ENCODE measurements around the gene EIF2D.
"Not testable (repeated sequence)": the region's sequence is repeated elsewhere in the genome, so short reads cannot be mapped to it uniquely, and the experiment has no call there.

EIF2D gene

DNA sequence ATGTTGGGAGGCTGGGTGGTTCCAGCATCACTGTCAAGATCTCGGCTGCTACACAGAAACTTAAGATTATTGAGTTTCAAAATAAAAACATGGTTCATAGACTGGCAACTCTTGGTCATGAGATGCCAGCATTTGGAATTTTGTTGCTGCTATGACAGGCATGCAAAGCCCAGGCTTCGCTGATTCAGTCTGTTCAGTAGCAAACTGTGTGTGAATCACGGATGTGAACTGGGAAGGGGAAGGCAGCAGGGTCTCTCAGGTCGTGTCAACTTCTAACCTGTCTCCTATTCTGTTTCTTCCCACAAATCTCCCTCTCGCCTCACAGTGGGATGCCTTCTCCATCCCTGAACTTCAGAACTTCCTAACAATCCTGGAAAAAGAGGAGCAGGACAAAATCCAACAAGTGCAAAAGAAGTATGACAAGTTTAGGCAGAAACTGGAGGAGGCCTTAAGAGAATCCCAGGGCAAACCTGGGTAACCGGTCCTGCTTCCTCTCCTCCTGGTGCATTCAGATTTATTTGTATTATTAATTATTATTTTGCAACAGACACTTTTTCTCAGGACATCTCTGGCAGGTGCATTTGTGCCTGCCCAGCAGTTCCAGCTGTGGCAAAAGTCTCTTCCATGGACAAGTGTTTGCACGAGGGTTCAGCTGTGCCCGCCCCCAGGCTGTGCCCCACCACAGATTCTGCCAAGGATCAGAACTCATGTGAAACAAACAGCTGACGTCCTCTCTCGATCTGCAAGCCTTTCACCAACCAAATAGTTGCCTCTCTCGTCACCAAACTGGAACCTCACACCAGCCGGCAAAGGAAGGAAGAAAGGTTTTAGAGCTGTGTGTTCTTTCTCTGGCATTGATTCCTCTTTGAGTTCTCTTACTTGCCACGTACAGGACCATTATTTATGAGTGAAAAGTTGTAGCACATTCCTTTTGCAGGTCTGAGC, 25.5 kb downstream of the EIF2D start:
- DNase-seq, result no peak

DNA sequence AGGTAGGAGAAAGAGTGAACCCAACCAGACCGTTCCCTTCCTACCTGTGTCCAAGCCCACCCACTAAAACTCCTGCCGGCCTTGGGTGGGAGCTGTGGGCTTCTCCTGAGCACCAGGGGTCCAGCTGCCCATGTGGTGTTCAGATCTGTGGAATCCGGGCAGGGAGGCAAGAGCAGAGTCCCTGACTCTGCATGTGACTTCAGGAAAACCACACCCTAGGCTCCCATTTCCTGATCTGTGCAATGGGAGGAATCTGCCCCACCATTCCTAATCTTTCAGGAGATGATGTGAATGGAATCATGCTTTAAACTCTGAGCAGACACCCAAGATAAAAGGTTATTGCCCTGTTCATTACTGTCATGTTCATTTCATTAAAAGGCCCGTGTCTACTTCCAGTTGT, 27.6 kb downstream of the EIF2D start:
- DNase-seq, result no peak

DNA sequence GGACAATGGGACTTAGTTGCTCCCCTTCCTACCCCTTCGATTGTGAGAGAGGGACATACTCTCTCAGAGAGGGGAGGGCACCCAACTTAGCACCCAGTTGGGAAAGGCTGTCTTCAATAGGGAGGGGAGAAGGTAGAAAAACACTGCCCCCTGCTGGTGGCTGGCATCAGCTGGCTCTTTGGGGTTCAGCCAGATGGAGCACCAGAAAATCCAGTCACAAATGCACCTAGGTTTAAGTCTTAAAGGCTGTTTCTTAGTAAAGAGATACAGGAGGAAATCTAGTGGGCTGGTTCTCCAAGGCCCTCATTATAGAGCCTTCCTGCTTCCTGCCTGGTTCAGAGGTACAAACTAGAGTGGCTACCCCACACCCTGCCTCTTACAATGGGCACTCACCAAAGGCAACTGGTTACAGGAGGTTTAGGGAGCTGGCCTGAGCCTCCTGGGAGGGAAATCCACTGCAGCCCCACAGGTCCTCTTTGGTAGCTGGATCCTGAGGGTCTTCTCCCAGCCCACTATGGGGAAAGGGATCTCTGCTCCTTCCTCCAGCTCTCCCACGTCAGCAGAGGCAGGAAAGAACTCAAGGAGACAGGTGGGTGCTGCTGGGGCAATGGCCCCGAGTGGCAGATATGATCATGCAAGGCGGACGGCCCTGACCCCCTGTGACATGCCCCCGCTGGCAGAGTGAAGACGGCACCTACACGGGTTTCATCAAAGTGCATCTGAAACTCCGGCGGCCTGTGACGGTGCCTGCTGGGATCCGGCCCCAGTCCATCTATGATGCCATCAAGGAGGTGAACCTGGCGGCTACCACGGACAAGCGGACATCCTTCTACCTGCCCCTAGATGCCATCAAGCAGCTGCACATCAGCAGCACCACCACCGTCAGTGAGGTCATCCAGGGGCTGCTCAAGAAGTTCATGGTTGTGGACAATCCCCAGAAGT, 28.3 kb downstream of the EIF2D start:
- peak; percentile 88 for DNase-seq

DNA sequence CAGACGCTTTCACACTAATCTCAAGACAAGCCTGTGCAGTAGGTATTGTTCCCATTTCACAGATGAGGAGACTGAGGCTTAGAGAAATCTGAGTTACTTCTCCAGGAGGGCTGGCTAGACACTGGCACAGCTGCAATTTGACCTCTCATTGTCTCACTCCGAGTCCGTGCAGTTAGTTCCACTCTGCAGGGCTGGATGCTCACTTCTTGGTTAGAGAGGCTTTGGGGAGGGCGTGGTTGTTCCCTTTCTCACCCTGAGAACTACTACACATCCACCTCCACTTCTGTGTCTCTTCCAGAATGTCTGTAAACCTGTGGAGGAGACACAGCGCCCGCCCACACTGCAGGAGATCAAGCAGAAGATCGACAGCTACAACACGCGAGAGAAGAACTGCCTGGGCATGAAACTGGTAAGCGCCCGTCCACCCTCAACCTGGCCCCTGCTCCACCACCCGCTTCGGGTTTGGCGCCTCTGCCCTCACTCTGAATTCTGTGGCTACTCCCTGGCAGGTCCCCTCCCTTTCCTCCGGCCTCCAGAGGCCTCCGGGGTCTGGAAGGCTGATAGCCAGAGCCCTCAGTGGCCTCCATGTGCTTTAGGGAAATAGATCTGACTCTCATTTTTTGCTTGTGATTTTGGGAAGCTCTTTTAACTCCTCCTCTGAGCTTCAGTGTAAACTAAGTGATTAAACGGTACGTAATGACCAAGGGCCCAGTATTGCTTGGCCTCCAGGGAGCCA, 29.1 kb downstream of the EIF2D start:
- peak; percentile 50 to 57 for DNase-seq

DNA sequence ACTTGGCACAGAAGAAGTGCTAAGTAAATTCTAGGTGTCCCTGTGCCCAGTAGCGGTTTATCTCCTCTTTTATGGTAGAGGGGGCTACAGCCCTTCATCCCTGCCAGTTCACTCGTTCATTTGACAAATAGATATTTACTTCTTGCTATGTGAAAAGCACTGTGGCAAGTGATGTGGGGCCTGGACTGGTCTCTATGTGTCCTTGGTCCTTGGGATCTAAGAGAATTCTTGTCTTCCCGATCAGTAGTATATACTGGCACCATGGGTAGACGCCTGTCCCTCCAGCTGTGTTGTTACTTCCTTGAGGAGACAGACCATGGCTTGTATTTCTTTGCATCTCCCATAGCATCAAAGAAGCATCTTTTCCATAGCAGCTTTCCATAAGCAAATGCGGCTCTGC, 29.7 kb downstream of the EIF2D start:
- no peak for DNase-seq

DNA sequence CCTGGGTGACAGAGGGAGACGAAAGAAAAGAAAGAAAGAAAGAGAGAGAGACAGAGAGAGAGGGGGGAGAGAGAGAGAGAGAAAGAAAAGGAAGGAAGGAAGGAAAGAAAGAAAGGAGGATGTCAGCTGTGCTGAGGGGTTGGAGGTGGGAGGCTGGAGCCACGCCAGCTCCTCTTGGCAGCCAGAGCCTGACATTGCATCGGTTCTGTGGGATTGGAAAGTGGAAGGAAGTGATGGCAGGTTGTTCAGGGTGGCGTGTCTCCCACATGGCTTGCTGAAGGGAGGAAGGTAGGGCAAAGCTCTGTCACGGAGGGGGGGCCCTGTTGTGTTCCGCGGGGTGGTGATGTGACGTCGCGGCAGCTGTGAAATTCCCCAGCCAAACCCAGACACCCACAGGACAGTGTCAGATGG, 30.7 kb downstream of the EIF2D start:
- DNase-seq, result peak; percentile 83 to 86

DNA sequence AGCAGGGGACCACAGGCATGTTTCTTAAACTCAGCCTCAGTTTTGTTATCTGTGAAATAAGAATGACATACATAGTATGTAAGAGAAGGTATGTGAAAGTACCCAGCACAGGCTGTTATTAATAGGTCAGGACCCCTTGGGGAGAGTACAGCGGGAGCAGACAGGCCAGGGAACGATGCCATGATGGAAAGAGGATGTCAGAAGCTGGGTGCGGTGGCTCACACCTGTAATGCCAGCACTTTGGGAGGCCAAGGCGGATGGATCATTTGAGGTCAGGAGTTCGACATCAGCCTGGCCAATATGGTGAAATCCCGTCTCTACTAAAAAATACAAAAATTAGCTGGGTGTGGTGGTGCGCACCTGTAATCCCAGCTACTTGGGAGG, 31.2 kb downstream of the EIF2D start:
- not testable (repeated sequence) for DNase-seq

DNA sequence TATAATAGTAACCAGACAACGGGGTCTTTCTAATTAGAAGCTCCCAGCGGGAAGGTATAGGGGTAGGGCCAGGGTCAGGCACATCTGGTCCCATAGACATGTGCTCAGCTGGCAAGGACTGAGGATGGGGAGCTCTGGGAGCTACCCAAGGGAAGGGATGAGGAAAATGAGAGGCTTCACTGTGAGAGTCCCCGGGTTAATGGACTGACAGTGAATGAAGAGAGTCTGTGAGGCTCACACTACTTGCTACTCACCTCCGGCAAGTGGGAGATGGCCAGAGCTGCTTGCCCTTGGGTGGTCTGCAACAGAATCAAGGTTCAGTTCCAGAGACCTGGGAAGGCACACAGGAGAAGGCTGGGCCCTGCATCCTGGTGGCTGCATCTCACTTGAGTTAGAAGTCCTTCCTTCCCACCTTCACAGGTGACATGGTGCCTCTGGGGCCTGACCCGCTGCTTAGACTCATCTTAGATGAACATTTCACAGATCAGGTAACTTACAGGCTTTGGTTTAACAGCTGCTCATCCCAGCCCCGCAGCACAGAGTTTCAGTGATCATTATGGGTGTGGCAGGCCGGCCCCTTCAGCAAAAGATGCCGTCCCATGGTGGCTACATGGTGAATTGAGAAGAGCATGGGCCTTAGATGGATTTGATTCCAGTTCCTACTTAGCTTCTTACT, 31.7 kb downstream of the EIF2D start:
- DNase-seq, result peak in 1 of 2 experiments; percentile 26

DNA sequence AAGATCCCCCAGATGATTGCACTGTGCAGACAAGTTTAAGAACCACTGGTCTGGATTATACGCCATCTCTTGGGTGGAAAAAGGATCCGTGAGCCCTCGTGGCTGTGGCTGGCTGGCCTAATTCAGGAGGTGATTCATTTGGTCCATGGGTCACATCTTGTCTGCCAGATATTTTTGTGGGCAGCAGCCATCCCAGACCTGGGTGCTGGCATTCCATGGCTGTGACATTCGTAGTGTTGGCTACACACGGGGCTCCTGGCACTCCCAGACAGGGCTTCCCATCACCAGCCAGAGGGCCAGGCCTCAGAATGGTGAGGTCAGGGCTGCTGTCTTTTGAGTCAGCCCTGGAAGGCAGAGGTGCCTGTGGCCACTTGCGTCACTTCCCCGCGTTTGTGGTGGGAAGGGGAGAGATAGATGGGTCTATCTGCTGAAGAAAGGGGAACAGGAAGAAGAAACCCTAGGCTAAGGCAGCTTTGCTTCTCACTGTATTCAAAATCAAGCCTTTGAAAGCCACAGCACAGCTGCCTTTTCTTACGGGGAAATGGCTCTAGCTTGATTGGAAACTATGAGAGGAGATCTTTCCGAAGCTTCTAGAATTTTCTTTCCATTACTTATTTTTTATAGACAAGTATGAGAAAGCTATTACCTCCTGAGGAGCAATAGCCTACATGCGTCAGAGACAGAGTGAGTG, 32.4 kb downstream of the EIF2D start:
- peak; percentile 84 to 87 for DNase-seq

DNA sequence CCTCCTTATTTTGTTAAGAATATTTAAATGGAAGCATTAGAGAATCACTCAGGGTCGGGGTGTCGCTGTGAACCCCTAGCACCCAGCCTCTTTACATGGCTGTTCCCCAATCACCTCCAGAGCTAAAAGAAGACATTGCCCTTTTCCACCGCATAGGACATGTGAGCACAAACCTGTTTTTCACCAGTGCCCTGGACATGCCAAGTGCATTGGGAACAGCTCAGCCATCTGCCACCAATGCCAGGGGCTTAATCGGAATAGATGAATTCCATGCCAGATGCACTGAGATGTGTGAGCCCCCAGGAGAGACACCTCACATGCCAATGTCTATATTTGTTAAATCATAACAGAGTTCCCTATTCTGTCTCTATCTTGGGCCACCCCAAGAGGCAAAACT, 33.3 kb downstream of the EIF2D start:
- DNase-seq, result no peak

DNA sequence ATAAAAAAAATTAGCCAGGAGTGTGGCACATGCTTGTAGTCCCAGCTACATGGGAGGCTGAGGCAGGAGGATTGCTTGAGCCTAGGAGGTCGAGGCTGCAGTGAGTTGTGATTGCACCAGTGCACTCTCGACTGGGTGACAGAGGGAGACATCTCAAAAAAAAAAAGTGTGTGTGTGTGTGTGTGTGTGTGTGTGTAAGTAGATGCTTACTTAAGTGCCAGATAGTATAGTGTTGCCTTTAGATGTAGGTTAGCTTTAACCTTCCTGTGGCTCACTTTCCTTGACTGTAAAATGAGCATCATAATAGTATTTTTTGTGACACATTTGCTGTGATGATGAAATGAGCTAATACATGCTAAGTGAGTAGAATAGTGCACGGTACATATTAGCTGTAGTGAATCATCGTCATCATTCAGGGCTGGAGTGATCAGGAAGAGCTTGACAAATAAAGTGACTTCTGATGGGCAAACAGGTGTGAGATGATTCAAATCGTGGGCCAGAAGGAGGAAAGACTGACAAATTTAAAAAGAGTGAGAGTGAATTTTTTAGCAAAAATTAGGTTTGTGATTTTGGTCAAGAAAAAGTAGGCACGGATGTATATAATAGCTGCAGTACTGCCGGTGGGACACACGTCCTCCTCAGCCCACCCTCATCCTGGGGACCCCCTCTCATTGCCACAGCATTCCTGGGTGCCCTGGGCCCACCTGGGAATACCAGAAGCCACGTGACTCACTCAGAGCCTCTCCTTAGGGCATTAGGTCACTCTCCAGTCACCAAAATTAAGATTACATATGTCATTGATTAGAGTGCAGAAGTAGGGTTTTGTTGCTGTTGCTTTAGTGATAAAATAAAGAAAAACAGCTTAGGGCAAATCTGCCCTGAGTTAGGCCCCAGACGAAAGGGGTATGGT, 33.9 kb downstream of the EIF2D start:
- no peak for DNase-seq

DNA sequence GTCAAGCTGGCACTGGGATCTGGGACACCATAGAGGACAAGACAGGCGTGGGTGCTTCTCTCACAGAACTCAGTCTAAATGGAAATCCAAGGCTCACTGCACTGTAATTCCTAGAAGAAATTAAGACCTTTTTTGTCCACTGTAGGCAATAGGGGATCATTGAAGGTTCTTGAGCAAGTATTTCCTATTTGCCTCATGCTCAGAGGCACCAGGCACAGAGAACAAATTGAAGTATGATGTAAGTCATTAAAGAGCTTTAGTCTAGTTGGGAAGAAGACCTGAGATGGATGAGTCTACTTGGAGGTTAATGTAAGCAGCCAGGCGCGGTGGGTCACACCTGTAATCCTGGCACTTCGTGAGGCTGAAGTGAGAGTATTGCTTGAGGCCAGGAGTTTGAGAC, 34.6 kb downstream of the EIF2D start:
- DNase-seq, result no peak

DNA sequence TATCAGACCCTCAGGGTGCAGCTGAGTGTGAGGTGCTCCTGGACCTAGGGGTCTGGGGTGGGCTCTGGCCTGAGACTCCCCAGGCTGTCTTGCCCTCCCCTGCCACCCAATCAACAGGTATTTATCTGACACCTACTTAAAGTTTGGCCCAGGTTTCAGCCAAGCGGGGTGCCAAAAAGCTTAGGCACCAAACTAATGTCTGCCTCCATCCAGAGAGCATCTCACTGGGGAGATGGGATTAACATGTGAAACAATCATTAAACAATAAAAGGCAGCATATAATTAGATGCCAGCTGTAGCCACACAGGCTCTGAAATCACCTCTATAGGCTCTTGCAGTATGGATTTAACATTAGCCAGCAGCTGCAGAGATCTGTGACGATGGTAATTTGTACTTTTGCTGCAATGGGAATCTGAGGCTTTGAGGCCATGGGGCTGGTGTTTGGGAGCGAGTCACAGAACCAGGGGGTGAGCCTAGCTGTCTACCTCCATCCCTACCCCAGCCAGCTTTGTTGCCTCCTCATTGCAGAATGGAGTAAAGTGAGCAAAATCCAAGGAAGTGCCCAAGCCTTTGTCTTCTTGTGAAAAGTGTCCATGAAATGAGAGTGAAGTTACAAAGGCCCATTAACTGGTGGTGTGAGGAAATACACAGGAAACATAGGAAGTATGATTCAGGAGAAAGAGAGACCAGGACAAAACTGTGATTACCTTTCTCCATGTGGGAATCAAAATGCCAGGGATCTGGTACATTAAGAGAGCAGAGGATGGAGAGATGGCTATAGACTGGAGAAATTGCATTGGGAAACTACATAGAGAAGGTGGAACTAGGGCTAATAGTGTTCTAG, 36.1 kb downstream of the EIF2D start:
- DNase-seq, result no peak

DNA sequence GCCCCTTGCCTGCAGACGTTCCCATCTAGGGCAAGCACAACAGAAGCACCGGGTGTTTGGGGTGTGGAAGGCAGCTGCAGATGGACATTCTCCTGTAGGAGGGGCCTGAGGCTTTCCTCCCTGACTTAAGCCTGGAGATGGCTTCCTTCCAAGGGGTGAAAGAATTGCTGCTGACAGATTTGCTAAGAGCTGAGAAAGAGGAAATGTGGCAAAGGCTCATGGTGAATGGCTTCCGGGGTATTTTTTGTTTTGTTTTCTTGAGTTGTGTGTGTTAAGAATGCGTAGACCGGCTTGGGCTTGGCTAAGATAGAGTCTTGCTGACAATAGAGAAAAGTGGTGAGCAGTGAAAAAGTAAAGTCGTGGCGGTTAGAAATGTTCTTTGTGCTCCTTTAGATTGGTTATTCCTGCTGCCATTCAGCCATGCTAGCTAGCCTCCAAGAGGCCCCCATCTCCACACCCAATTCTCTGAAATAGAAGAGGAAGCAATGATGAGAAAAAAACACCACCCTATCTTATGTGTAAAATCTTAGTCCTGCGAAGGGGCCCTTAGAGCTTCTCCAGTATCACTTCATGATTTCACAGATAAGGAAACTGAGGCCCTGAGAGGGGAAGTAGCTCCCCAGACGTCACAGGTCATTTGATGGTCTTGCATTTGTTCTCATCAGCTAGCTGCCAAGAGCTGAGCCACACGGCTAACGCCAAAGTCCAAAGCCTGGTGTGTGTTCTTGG, 36.9 kb downstream of the EIF2D start:
- DNase-seq, result no peak

DNA sequence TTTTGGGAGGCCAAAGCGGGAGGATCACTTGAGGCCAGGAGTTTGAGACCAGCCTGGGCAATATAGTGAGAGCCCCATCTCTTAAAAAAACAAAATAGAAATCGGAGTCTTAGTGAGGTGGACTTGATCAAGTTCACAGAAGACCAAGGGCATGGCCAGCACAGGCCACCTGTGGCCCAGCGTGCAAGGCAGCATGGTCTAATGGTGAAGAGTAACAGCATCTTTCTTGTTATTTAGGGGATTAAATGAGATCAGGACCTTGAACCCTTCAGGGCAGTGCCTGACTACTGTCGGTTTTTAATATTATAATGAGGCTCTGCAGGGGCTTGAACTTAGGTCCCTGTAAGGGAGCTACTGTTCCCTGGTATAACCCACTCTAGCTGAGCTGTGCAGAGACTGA, 38.5 kb downstream of the EIF2D start:
- DNase-seq, result no peak

DNA sequence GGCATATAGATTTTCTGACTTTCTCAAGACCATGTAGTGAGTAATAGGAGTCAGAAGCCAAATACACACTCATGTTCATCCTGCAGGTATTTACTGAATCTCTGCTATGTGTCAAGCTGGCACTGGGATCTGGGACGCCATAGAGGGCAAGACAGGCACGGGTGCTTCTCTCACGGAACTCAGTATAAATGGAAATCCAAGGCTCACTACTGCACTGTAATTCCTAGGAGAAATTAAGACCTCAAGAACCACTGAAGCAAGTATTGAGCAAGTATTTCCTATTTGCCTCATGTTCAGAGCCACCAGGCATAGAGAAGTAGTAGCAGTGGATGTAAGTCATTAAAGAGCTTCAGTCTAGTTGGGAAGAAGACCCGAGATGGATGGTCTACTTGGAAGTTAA, 38.9 kb downstream of the EIF2D start:
- DNase-seq, result no peak

DNA sequence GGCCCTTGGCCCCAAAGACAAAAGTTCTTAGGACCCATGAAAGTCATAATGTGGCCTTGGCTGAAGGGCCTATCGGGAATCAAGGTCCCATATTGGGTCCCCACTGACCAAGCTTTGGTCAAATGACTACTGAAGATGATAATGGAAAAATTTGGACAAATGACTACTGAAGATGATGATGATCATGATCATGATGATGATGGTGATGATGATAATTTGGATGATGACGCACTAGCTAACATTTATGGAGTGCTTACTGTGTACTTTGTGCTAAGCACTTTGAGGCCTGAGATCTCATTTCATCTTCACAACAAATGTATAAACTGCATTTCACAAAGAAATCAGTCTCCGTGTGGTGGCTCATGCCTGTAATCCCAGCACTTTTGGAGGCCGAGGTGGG, 39.4 kb downstream of the EIF2D start:
- no peak for DNase-seq

DNA sequence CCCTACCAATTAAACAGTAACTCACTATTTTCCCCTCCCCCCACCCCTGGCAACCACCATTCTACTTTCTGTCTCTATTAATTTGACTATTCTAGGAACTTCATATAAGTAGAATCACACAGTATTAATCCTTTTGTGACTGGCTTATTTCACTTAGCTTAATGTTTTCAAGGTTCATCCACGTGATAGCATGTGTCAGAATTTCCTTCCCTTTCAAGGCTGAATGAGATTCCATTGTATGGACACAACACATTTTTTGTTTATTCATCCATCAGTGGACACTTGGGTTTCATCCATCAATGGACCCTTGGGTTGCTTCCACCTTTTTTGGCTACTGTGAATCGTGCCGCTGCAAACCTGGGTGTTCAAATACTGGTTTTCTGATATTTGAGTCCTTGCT, 41.7 kb downstream of the EIF2D start:
- no peak for DNase-seq

DNA sequence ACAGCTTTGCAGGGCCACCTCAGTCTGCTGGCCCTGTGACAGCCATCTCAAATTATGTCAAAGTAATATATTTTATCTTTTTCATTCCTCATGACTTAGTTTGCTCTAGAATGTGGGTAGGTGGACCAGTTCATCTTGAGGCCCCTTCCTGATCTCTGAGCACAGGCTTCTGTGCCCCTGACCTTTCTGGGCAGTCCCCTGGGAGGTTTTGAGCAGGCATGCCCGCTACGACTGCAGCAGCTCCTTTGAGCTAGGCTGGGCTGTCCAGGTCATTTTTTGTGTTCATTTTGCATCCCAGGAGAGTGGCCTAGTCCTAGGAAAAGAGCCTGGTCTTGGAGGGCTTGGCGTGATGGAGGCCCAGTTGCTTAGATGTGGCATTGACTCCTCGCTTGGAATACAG, 42.7 kb downstream of the EIF2D start:
- no peak for DNase-seq
